Memory B cell (primary cell): ENCODE data around the gene FILIP1L.

ENCODE experiments used
- ATAC-seq: fragments of 150-1000 bp; cut with Tn5 transposase; 2 replicates; pipeline ENCODE4 v1.10.0; 2021; ENCODE audit warnings: low read depth, mild to moderate bottlenecking, moderate library complexity
- DNase-seq, 2 donors: peaks; one replicate each; pipeline ENCODE4 v3.0.0; 2022; ENCODE audit warnings: low spot score in 2 of 2
- H3K27ac Mint-ChIP-seq: one replicate; pipeline ENCODE4 v1.8.0; 2022; ENCODE audit warnings: mild to moderate bottlenecking, moderate library complexity, mixed read lengths
- H3K27me3 Mint-ChIP-seq: one replicate; pipeline ENCODE4 v1.8.0; 2022; ENCODE audit warnings: mixed read lengths
- H3K36me3 Mint-ChIP-seq: one replicate; pipeline ENCODE4 v1.8.0; 2022; ENCODE audit warnings: mild to moderate bottlenecking, mixed read lengths
- H3K4me1 Mint-ChIP-seq: one replicate; pipeline ENCODE4 v1.8.0; 2022; ENCODE audit warnings: mixed read lengths
- H3K4me3 Mint-ChIP-seq: one replicate; pipeline ENCODE4 v1.8.0; 2022; ENCODE audit warnings: mild to moderate bottlenecking, moderate library complexity, mixed read lengths
- H3K9me3 Mint-ChIP-seq: one replicate; pipeline ENCODE4 v1.8.0; 2022; ENCODE audit warnings: mixed read lengths

Gene FILIP1L

DNA sequence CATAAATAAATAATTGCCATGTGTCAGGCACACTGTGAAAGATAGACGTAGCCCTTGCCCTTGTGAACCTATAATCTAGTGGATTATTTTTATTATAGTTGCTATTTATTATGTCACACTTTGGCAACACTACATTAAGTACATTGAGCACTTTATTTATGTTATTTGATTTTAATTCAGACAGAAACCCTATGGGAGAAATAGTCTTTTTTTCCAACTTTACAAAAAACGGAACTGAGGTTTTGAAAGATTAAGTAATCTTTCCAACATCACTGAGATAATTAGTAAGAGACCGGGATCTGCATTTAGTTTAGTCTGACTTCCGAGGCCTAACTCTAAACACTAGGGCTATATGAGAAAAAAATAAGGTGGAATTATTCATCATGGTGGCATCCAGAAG lies 2.8 kb upstream of the FILIP1L start:
- H3K4me3 Mint-ChIP-seq, result no peak overlapping the region
- no peak for ATAC-seq
- no peak for DNase-seq
- H3K36me3 Mint-ChIP-seq, result peaks cover 10% of the 10 kb centered on the region
- no peaks in the 10 kb centered on the region for H3K4me1 Mint-ChIP-seq
- no peak overlapping the region for H3K27ac Mint-ChIP-seq
- no peaks in the 10 kb centered on the region for H3K9me3 Mint-ChIP-seq
- no peaks in the 10 kb centered on the region for H3K27me3 Mint-ChIP-seq

- DNase-seq (no peak), ATAC-seq (no peak)
- Mint-ChIP-seq H3K36me3 (peaks cover 10% of the 10 kb centered on the region), H3K27me3 (no peaks in the 10 kb centered on the region), H3K4me1 (no peaks in the 10 kb centered on the region), H3K27ac (no peak overlapping the region), H3K9me3 (no peaks in the 10 kb centered on the region), H3K4me3 (no peak overlapping the region)
Observed at GRCh38 chr3:100113723-100114412, 433 bp downstream of the FILIP1L start.

DNA sequence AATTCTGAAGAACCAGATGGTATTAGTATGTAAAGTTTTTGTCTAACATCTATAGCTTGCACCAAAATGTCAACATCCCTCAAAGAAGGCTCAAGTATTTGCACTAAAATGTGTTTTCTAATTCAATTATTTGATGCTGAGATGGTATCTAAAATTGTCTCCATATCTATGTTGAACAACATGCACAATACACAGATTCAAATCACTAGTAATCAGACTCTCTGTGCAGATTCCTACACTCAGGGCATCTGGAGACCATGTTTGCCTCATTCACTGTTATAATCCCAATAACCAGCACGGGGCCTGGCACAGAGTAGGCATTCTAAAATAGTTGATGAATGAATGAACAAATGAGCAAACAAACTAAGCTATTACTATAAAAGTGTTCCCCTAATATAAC lies 2.6 kb downstream of the FILIP1L start:
- ATAC-seq (no peak), DNase-seq (no peak)
- Mint-ChIP-seq H3K9me3 (no peaks in the 10 kb centered on the region), H3K36me3 (peaks cover 10% of the 10 kb centered on the region), H3K4me1 (no peaks in the 10 kb centered on the region), H3K27ac (no peak overlapping the region), H3K4me3 (no peak overlapping the region), H3K27me3 (no peaks in the 10 kb centered on the region)

DNA sequence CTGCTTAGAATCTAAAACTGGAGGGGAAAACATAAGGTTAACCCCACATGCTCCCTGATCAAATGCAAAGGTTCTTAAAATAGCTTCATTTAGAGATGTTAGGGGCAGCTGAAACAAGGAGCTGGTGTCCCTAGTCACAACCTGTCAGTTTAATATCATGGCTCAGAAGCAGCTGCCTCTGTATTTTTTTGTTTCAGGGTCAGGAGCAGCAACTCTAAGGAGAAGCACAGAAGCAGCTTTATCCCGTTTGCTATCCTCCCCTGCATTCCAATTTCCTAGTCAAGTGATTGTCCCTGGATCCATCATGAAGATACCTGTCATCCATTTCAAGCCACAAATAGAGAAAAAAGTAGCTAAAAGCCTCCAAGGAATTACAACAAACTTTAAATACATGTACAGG lies 4.1 kb downstream of the FILIP1L start:
- ATAC-seq (no peak), DNase-seq (no peak)
- no peaks in the 10 kb centered on the region for H3K27me3 Mint-ChIP-seq
- peaks cover 6% of the 10 kb centered on the region for H3K4me1 Mint-ChIP-seq
- H3K27ac Mint-ChIP-seq, result no peak overlapping the region
- no peaks in the 10 kb centered on the region for H3K9me3 Mint-ChIP-seq
- H3K4me3 Mint-ChIP-seq, result no peak overlapping the region
- peaks cover 5% of the 10 kb centered on the region for H3K36me3 Mint-ChIP-seq

GRCh38 chr3:100108464-100109079 lies 5.7 kb downstream of the FILIP1L start:
- H3K36me3 Mint-ChIP-seq, result peaks cover 4% of the 10 kb centered on the region
- peaks cover 19% of the 10 kb centered on the region for H3K4me1 Mint-ChIP-seq
- ATAC-seq (no peak), DNase-seq (no peak)
- no peak overlapping the region for H3K27ac Mint-ChIP-seq
- H3K4me3 Mint-ChIP-seq, result no peak overlapping the region
- H3K9me3 Mint-ChIP-seq, result no peaks in the 10 kb centered on the region
- H3K27me3 Mint-ChIP-seq, result no peaks in the 10 kb centered on the region

- H3K36me3 Mint-ChIP-seq, result peaks cover 4% of the 10 kb centered on the region
- no peak overlapping the region for H3K27ac Mint-ChIP-seq
- no peak overlapping the region for H3K4me3 Mint-ChIP-seq
- H3K27me3 Mint-ChIP-seq, result no peaks in the 10 kb centered on the region
- ATAC-seq, result no peak
- DNase-seq, result no peak
- no peaks in the 10 kb centered on the region for H3K9me3 Mint-ChIP-seq
- H3K4me1 Mint-ChIP-seq, result peaks cover 30% of the 10 kb centered on the region
Observed at GRCh38 chr3:100107221-100107814, 7.0 kb downstream of the FILIP1L start.

GRCh38 chr3:100106531-100107141 lies 7.7 kb downstream of the FILIP1L start:
- Mint-ChIP-seq H3K27me3 (no peaks in the 10 kb centered on the region), H3K36me3 (peaks cover 4% of the 10 kb centered on the region), H3K4me1 (peaks cover 30% of the 10 kb centered on the region), H3K27ac (peak overlapping the region; percentile 45), H3K4me3 (no peak overlapping the region), H3K9me3 (no peaks in the 10 kb centered on the region)
- DNase-seq (no peak), ATAC-seq (no peak)

- DNase-seq, result no peak
- no peak for ATAC-seq
- H3K4me3 Mint-ChIP-seq, result no peak overlapping the region
- H3K36me3 Mint-ChIP-seq, result peaks cover 5% of the 10 kb centered on the region
- peak overlapping the region; percentile 45 for H3K27ac Mint-ChIP-seq
- H3K4me1 Mint-ChIP-seq, result peaks cover 30% of the 10 kb centered on the region
- no peaks in the 10 kb centered on the region for H3K27me3 Mint-ChIP-seq
- H3K9me3 Mint-ChIP-seq, result peaks cover 1% of the 10 kb centered on the region
Observed at GRCh38 chr3:100106094-100106493, 8.2 kb downstream of the FILIP1L start.

- Mint-ChIP-seq H3K27me3 (no peaks in the 10 kb centered on the region), H3K4me1 (peaks cover 30% of the 10 kb centered on the region), H3K4me3 (no peak overlapping the region), H3K9me3 (peaks cover 1% of the 10 kb centered on the region), H3K27ac (no peak overlapping the region), H3K36me3 (peaks cover 5% of the 10 kb centered on the region)
- ATAC-seq (no peak), DNase-seq (no peak)
Observed at GRCh38 chr3:100105501-100105900, 8.8 kb downstream of the FILIP1L start.

DNA sequence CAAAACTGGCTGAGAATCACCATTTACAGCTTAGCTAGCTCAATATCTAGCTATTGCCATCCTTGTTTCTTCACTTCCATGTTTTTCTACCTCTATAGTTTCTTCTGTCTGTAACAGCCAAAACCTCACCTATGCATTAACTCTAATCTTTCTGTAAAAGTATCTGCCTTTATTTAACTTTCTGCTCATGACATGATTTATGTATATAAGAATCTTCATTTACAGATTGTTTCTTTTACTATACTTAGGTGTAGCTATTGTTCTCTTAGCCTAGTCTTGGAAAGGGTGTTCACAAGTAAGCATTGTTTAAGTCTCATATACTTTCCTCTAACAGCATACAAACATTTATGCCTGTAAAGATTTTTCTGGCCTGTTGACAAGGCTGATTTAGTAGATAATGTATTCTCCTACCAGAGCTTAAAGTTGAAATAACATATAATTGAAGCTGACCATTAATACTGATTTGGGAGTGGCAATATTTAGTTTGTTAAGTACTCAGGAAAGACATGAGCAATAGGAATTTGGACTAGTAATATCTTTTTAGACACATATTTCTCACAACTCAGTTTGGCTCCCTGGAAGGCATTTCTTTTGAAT lies 9.4 kb downstream of the FILIP1L start:
- peaks cover 32% of the 10 kb centered on the region for H3K4me1 Mint-ChIP-seq

DNA sequence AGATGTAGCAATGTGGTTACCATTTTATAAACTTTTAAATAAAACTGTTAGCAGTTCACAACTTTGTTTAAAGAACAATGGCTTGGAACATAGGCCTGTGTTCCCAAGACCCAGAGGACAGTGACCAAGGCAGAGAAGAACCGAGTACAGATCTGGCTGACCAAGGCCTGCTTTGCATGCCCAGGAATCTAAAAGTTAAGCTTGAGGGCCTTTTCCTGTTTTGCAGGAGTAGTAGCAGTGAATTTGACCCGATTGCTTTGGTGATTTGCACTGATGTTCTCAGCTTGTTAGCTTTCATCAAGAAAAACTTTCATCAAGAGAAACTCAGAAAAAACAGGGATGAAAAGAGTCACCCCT lies 9.9 kb downstream of the FILIP1L start:
- peaks cover 32% of the 10 kb centered on the region for H3K4me1 Mint-ChIP-seq
- H3K27ac Mint-ChIP-seq, result no peak overlapping the region
- H3K4me3 Mint-ChIP-seq, result no peak overlapping the region
- ATAC-seq, result no peak
- DNase-seq, result no peak
- H3K9me3 Mint-ChIP-seq, result peaks cover 1% of the 10 kb centered on the region
- H3K27me3 Mint-ChIP-seq, result no peaks in the 10 kb centered on the region
- peaks cover 2% of the 10 kb centered on the region for H3K36me3 Mint-ChIP-seq

More for the DNA sequence above, 9.4 kb downstream of the FILIP1L start:
- DNase-seq (no peak), ATAC-seq (no peak)
- Mint-ChIP-seq H3K9me3 (peaks cover 1% of the 10 kb centered on the region), H3K27me3 (no peaks in the 10 kb centered on the region), H3K36me3 (peaks cover 2% of the 10 kb centered on the region), H3K4me3 (peak overlapping the region; percentile 11), H3K27ac (no peak overlapping the region)

DNA sequence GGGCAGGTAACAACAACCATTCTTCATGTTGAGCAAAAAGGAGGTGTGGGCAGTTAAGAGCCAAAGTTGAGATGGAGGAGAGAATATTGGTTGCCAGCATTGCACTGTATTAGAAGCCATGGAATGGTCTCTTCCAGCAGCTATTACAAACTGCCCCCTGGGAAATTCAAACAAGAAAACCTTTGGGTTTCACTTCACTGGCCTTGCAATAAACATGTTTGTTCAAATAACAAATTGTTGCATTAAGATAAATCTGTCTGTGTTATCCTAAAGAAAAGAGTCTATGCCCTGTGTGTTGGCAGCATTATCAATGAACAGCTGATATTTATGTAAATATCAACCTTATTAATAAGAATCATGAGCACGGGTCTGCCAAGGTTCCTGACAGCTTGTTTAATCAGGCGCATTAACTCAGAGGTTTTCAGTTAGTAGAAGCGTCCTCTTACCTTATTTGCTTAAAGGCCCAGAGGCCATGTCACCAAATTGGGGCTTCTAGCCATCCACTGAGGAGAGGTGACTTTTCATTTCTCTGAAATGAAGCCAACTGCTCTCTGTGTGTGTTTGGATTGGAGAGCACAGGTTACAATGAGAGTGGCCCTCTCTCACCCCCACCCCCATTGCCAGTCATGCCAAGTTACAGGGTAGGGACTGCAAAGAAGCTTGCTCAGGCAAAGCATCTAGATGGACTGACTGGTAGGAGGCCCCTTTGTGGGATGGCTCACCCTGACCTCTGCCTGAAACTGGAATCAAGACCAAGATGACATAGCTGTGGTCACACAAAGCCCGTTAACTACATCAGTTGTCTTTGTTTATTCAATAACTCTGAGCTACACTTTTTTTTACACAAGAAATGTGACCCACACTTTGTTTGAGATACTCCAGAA lies 10.5 kb downstream of the FILIP1L start:
- peaks cover 1% of the 10 kb centered on the region for H3K9me3 Mint-ChIP-seq
- no peak overlapping the region for H3K4me3 Mint-ChIP-seq
- no peak overlapping the region for H3K27ac Mint-ChIP-seq
- DNase-seq (no peak), ATAC-seq (no peak)
- no peaks in the 10 kb centered on the region for H3K27me3 Mint-ChIP-seq
- peaks cover 32% of the 10 kb centered on the region for H3K4me1 Mint-ChIP-seq
- H3K36me3 Mint-ChIP-seq, result peaks cover 2% of the 10 kb centered on the region

- ATAC-seq (no peak), DNase-seq (no peak)
- H3K4me3 Mint-ChIP-seq, result no peak overlapping the region
- H3K4me1 Mint-ChIP-seq, result peaks cover 32% of the 10 kb centered on the region
- no peak overlapping the region for H3K27ac Mint-ChIP-seq
- no peaks in the 10 kb centered on the region for H3K27me3 Mint-ChIP-seq
- peaks cover 2% of the 10 kb centered on the region for H3K36me3 Mint-ChIP-seq
- peaks cover 1% of the 10 kb centered on the region for H3K9me3 Mint-ChIP-seq
Observed at GRCh38 chr3:100102757-100103156, 11.5 kb downstream of the FILIP1L start.
